BLaER1 (cell line): ENCODE data around the gene HTRA3.

Experiments used
- H3K27ac ChIP-seq: shearing (Covaris generic); formaldehyde crosslinking; 2 replicates; pipeline ENCODE4 v1.8.1; 2022
- H3K27me3 ChIP-seq: shearing (Covaris generic); formaldehyde crosslinking; 2 replicates; pipeline ENCODE4 v1.8.1; 2022
- H3K36me3 ChIP-seq: shearing (Covaris generic); formaldehyde crosslinking; 2 replicates; pipeline ENCODE4 v1.8.1; 2022
- H3K4me1 ChIP-seq: shearing (Covaris generic); formaldehyde crosslinking; 2 replicates; pipeline ENCODE4 v1.8.1; 2022
- H3K4me2 ChIP-seq: shearing (Covaris generic); formaldehyde crosslinking; 2 replicates; pipeline ENCODE4 v1.8.1; 2022
- H3K4me3 ChIP-seq: shearing (Covaris generic); formaldehyde crosslinking; 2 replicates; pipeline ENCODE4 v1.8.1; 2022
- H3K9ac ChIP-seq: shearing (Covaris generic); formaldehyde crosslinking; 2 replicates; pipeline ENCODE4 v1.8.1; 2022
- H3K9me3 ChIP-seq: shearing (Covaris generic); formaldehyde crosslinking; 2 replicates; pipeline ENCODE4 v1.8.1; 2022
- H4K20me1 ChIP-seq: shearing (Covaris generic); formaldehyde crosslinking; 2 replicates; pipeline ENCODE4 v1.8.1; 2022
- Cebpa-rat ChIP-seq: shearing (Covaris generic); IDR thresholded peaks from 2 replicates; pipeline ENCODE4 v1.8.1; 2022

HTRA3 gene

DNA sequence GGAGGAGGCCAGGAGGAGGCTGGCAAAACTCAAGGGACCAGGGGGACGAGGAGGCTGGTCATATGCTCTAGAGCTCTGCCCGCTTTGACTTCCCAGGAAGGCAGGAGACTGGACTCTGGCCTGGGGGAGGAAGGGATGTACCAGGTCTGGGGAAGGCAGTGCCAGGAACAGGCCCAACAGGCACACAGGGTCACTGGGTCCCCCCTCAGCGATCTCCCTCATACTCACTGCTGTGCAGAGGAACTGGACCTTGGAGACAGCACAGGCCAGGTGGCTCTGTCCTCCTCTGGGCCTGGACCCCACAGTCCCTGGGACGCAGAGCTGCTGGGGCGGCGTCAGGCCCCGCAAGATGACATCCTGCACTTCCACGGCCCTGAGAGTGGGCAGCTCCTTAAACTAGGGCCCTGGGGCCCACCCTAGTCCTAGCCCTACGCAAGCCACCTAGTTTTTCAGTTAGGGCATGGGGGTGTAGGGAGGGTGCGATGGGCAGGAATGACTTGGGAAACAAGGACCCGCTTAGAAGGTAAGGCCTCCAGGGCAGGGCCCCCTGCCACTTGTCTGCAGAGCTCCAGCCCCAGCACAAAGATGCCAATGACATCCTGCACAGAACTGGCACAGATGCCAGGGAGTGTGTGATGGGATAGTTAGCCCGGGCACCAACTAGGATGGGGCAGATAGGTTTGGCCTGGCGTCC is 59.5 kb downstream of the HTRA3 start:
- Histone ChIP-seq H3K9ac (no peak overlapping the region), H3K4me1 (peaks cover 45% of the 10 kb centered on the region), H3K9me3 (peaks cover 12% of the 10 kb centered on the region), H3K4me2 (peak overlapping the region; percentile 87), H3K27ac (0 out of 2 replicates have a peak overlapping the region, but pooled peaks have one; percentile 70), H3K27me3 (no peaks in the 10 kb centered on the region), H4K20me1 (no peaks in the 10 kb centered on the region), H3K36me3 (no peaks in the 10 kb centered on the region), H3K4me3 (no peak overlapping the region)
- TF ChIP-seq Cebpa-rat, result no peak

GRCh38 chr4:8329560-8329858 is 60.0 kb downstream of the HTRA3 start:
- peaks cover 13% of the 10 kb centered on the region for H3K9me3 ChIP-seq
- H3K36me3 ChIP-seq, result no peaks in the 10 kb centered on the region
- no peak overlapping the region for H3K9ac ChIP-seq
- H3K4me1 ChIP-seq, result peaks cover 45% of the 10 kb centered on the region
- H3K4me3 ChIP-seq, result no peak overlapping the region
- peak overlapping the region; percentile 87 for H3K4me2 ChIP-seq
- no peak for TF ChIP-seq Cebpa-rat
- H3K27ac ChIP-seq, result peak overlapping the region; percentile 70; the same call in 1 of the 2 replicates
- H3K27me3 ChIP-seq, result no peaks in the 10 kb centered on the region
- H4K20me1 ChIP-seq, result no peaks in the 10 kb centered on the region

- H3K9ac ChIP-seq, result peak overlapping the region; percentile 56; the same call in 1 of the 2 replicates
- peaks cover 19% of the 10 kb centered on the region for H3K9me3 ChIP-seq
- no peak overlapping the region for H3K4me3 ChIP-seq
- H3K27ac ChIP-seq, result peak overlapping the region; percentile 70
- no peaks in the 10 kb centered on the region for H3K27me3 ChIP-seq
- peak overlapping the region; percentile 87 for H3K4me2 ChIP-seq
- H3K4me1 ChIP-seq, result peaks cover 45% of the 10 kb centered on the region
- no peaks in the 10 kb centered on the region for H3K36me3 ChIP-seq
- no peak for TF ChIP-seq Cebpa-rat
- H4K20me1 ChIP-seq, result no peaks in the 10 kb centered on the region
Measured at GRCh38 chr4:8329859-8330761, 60.6 kb downstream of the HTRA3 start.

- Histone ChIP-seq H3K27me3 (no peaks in the 10 kb centered on the region), H3K4me2 (peak overlapping the region; percentile 87), H3K27ac (peak overlapping the region; percentile 70), H3K9ac (peak overlapping the region; percentile 56), H3K4me1 (peaks cover 45% of the 10 kb centered on the region), H4K20me1 (no peaks in the 10 kb centered on the region), H3K4me3 (peak overlapping the region; percentile 25; the same call in 1 of the 2 replicates), H3K36me3 (no peaks in the 10 kb centered on the region), H3K9me3 (peaks cover 28% of the 10 kb centered on the region)
- TF ChIP-seq Cebpa-rat, result no peak
Measured at GRCh38 chr4:8330821-8331574, 61.4 kb downstream of the HTRA3 start.

DNA sequence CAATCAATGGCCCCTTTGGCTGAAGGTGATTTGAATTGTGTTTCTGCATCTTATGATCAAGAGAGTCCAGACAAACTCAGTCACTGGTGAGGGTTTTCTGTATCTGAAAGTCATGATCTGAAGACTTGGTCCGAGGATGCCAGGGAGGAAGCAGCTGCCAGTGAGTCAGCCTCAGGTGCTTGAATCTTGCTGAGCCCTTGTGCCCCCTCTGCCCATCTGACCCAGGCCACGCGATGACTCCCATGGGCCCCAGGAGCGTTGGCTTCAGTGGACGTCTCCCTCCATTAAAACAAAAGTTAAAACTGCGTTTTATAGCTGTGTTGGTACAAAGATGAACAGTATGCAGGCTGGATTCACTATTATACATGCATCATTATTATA is 62.0 kb downstream of the HTRA3 start:
- peak overlapping the region; percentile 25; the same call in 1 of the 2 replicates for H3K4me3 ChIP-seq
- H3K27ac ChIP-seq, result peak overlapping the region; percentile 70
- H3K36me3 ChIP-seq, result no peaks in the 10 kb centered on the region
- TF ChIP-seq Cebpa-rat, result no peak
- no peaks in the 10 kb centered on the region for H3K27me3 ChIP-seq
- peak overlapping the region; percentile 87 for H3K4me2 ChIP-seq
- peaks cover 45% of the 10 kb centered on the region for H3K4me1 ChIP-seq
- no peaks in the 10 kb centered on the region for H4K20me1 ChIP-seq
- H3K9me3 ChIP-seq, result peaks cover 28% of the 10 kb centered on the region
- peak overlapping the region; percentile 56 for H3K9ac ChIP-seq

DNA sequence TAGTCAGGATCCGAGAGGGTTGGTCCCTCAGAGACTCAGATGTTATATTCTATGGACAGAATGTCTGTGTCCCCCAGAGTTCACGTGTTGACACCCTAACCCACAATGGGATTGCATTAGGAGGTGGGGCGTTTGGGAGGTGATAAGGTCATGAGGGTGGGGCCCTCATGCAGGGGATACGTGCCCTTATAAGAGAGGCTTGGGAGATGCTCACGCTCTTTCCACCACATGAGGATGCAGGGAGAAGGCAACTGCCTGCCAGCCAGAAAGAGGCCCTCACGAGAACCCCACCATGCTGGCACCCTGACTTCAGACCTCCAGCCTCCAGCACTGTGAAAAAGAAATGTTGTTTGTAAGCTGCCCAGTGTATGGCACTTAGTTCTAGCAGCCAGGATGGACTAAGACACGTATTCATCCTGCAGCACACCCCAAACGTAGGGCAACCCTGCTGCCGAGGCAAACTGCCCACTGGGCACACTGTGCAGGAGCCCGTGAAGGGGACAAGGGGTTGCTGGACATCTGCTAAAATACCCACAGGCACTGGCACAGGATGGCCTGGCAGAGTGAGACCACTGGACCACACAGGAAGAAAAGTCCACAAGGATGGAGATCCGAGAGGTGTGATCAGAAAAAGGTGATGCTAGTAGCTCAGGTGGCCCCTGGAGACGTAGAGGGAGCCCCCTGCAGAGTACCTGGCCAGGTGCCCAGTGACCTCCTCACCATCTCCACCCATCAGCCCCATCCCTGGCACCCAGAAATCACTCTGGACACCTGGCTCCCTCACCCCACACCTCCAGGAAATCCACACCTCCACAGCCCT is 62.7 kb downstream of the HTRA3 start:
- Histone ChIP-seq H3K4me2 (peak overlapping the region; percentile 87), H3K4me3 (no peak overlapping the region), H3K9me3 (peaks cover 29% of the 10 kb centered on the region), H3K36me3 (no peaks in the 10 kb centered on the region), H3K9ac (peak overlapping the region; percentile 56; the same call in 1 of the 2 replicates), H3K27ac (peak overlapping the region; percentile 70), H3K4me1 (peaks cover 45% of the 10 kb centered on the region), H4K20me1 (no peaks in the 10 kb centered on the region), H3K27me3 (no peaks in the 10 kb centered on the region)
- no peak for TF ChIP-seq Cebpa-rat

GRCh38 chr4:8332891-8333331 is 63.4 kb downstream of the HTRA3 start:
- Histone ChIP-seq H3K9ac (no peak overlapping the region), H3K4me3 (no peak overlapping the region), H3K4me1 (peaks cover 45% of the 10 kb centered on the region), H4K20me1 (no peaks in the 10 kb centered on the region), H3K27me3 (no peaks in the 10 kb centered on the region), H3K36me3 (no peaks in the 10 kb centered on the region), H3K27ac (no peak overlapping the region), H3K4me2 (no peak overlapping the region), H3K9me3 (peaks cover 29% of the 10 kb centered on the region)
- no peak for TF ChIP-seq Cebpa-rat

DNA sequence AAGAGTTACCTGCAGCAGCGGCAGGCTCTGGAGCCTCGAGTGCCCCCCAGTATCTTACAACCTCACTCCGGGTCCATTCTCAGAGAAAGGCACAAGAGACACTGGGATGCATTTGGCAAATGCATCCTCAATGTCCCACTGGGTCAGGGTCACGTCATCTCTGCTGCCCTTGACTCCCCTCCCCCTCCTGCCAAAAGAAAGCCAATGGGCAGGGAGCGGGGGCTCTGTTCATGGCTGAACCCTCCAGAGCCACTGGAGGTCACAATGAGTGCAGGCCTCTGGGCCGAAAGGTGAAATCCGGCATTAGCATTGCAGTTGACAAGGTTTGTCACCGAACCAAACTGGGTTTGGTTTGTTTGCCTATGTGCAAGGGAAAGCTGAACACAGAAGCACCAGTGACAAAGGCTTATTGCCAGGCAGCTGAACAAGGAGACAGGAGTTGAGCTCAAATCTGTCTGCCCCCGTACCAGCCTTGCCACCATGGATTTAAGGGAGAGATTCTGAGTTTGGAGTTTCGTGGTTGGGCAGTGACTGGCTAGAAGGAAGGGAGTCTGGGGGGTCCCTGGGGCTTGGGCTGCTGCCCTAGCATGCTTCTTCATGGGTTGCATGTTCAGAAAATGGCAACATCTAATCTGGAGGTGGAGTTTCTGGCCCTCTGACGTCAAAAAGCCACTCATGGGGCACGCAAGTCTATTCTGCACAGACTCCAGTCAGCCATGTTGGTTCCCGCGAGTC is 64.3 kb downstream of the HTRA3 start:
- Histone ChIP-seq H3K36me3 (no peaks in the 10 kb centered on the region), H4K20me1 (no peaks in the 10 kb centered on the region), H3K4me2 (no peak overlapping the region), H3K9ac (no peak overlapping the region), H3K27me3 (no peaks in the 10 kb centered on the region), H3K9me3 (peaks cover 35% of the 10 kb centered on the region), H3K4me3 (no peak overlapping the region), H3K4me1 (peaks cover 39% of the 10 kb centered on the region), H3K27ac (no peak overlapping the region)
- no peak for TF ChIP-seq Cebpa-rat
